ENCODE results near the gene SLFN12. TPM values are rescaled to one million over a fixed set of nuclear protein-coding genes. Genes with fewer than 3 reads are reported as not detected.

The SLFN12 gene
- total and polyA plus RNA-seq, 7 experiments from 2014 or later, result 2.2 to 14.9 (median 4.3) TPM

DNA sequence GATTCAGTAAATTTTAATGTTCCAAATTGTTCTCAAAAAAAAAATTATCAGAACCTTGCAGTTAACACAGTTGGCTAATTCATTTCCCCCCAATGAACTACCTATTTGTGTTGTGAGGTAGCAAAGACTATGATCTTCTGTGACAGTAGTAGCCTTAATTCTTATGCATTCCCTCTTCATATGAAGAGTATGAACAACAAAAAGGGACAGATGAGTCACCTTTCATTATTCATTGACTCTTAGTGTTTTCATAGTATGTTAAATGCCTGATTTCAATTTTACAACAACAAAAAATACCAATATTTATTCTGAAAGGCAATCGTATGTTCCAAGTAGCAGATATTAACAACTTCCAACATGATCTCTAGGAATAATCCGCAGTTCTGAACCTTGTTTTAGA lies 55.2 kb downstream of the SLFN12 start:
- Mint-ChIP-seq H3K4me3 (no peak overlapping the region), H3K4me1 (peaks cover 13 to 43% (median 27%) of the 10 kb centered on the region in 7 donors), H3K27ac (peak overlapping the region in 3 of 9 donors; percentile 43 to 75 (median 44)), H3K9me3 (peaks cover 0 to 2% (median 0%) of the 10 kb centered on the region in 11 donors), H3K27me3 (peaks cover 0 to 15% (median 0%) of the 10 kb centered on the region in 5 donors), H3K36me3 (peaks cover 0 to 10% (median 0%) of the 10 kb centered on the region in 5 donors)
- no peaks in the 10 kb centered on the region for H3K9me3 ChIP-seq (ENCODE audit: control insufficient read depth in 2 of 3, low read length in 3 of 3)
- ChIA-PET POLR2A (no interaction called here), CTCF (no interaction called here)
- peaks cover 0 to 3% of the 10 kb centered on the region in 2 donors for H3K4me1 ChIP-seq (ENCODE audit: control insufficient read depth in 2 of 2, insufficient read depth in 2 of 2, low read length in 2 of 2)
- no peaks in the 10 kb centered on the region for H3K27me3 ChIP-seq (ENCODE audit: control insufficient read depth in 2 of 2, insufficient read depth in 2 of 2, low read length in 2 of 2)
- no peak overlapping the region for H3K27ac ChIP-seq (ENCODE audit: low read depth, low read length)
- intact Hi-C loops (cut with micrococcal nuclease), result loop anchor here in 1 of 2 donors (10.0 kb wide), 1 partner anchor 428 kb away; the partner anchor contains the start of gene TAF15
- no peak for ATAC-seq
- DNase-seq, result no peak
- no peak overlapping the region for H3K4me3 ChIP-seq (ENCODE audit: low read length)
- H3K36me3 ChIP-seq (ENCODE audit: control insufficient read depth in 2 of 3, insufficient read depth in 3 of 3, low read length in 3 of 3), result peaks cover 0 to 3% (median 0%) of the 10 kb centered on the region in 3 experiments

DNA sequence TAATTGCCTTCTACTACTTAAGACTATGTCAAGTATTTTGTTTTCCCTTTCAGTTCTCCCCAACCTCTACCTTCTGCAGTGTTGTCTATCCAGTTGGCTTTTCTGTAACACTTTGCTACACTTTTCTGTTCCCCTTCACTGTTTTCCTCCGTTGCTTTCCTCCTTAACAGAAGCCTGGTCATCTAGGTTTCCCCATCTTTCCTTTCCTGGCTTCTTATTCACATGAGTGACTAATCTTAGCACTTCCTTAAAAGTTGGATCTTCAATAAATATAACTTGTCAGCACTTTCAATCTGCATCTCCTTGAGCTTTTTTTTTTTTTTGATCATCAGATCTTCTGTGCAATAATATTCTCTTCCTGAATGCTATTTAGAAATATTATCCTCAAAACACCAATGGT lies 56.1 kb downstream of the SLFN12 start:
- ChIA-PET CTCF (no interaction called here), POLR2A (interaction anchor here (0.5 to 1.2 kb wide), 3 partner anchors 111 to 137 kb away, joined by 3 to 7 read pairs (median 4); no protein-coding TSS in a partner anchor)
- H3K4me3 ChIP-seq (ENCODE audit: low read length), result no peak overlapping the region
- no peaks in the 10 kb centered on the region for H3K9me3 ChIP-seq (ENCODE audit: control insufficient read depth in 2 of 3, low read length in 3 of 3)
- Mint-ChIP-seq H3K4me1 (peaks cover 20 to 50% (median 32%) of the 10 kb centered on the region in 7 donors), H3K27ac (peak overlapping the region in 8 of 9 donors; percentile 67 to 93 (median 78)), H3K4me3 (peak overlapping the region in 7 of 10 donors; percentile 4 to 68 (median 51)), H3K36me3 (peaks cover 0 to 19% (median 0%) of the 10 kb centered on the region in 5 donors), H3K27me3 (peaks cover 0 to 13% (median 0%) of the 10 kb centered on the region in 5 donors), H3K9me3 (peaks cover 0 to 7% (median 0%) of the 10 kb centered on the region in 11 donors)
- no peaks in the 10 kb centered on the region for H3K27me3 ChIP-seq (ENCODE audit: control insufficient read depth in 2 of 2, insufficient read depth in 2 of 2, low read length in 2 of 2)
- intact Hi-C loops (cut with micrococcal nuclease), result loop anchor here in 1 of 2 donors (10.0 kb wide), 1 partner anchor 429 kb away; the partner anchor contains the start of gene TAF15
- peaks cover 0 to 10% of the 10 kb centered on the region in 2 donors for H3K4me1 ChIP-seq (ENCODE audit: control insufficient read depth in 2 of 2, insufficient read depth in 2 of 2, low read length in 2 of 2)
- ATAC-seq (no peak), DNase-seq (no peak)
- peak overlapping the region; percentile 51 for H3K27ac ChIP-seq (ENCODE audit: low read depth, low read length)
- H3K36me3 ChIP-seq (ENCODE audit: control insufficient read depth in 2 of 3, insufficient read depth in 3 of 3, low read length in 3 of 3), result peaks cover 0 to 3% (median 0%) of the 10 kb centered on the region in 3 experiments

DNA sequence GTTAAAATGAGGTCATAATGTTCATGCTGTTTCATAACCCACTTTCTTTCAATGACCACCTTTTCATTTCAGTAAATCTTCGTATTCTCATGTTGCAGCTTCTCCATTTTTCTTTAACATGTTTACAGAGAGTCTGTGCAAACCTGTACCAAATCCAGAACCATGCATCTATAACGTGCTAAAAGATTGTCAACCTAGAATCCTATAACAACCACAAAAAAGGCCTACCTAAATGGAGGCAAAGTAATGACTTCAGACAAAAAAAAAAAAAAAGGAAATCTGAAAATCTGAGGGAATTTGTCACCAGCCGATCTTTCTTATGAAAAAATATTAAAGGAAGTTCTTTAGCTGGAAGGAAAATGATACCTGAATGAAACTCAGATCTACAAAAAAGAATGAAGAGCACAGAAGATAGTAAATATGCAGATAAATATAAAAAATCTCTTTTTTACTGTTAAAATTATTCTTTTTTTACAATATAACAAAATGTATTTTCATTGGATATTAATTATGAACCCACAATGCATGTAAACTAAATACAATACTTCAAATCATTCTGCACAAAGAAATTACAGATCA lies 57.4 kb downstream of the SLFN12 start:
- ATAC-seq (no peak), DNase-seq (no peak)
- POLR2A ChIA-PET, result interaction anchor here (0.6 to 2.8 kb wide), 7 partner anchors 58 to 166 kb away, joined by 3 to 18 read pairs (median 7); partner anchors contain the start of gene SLFN13
- peaks cover 0 to 20% (median 6%) of the 10 kb centered on the region in 11 donors for H3K9me3 Mint-ChIP-seq
- H3K4me1 ChIP-seq (ENCODE audit: control insufficient read depth in 2 of 2, insufficient read depth in 2 of 2, low read length in 2 of 2), result peaks cover 0 to 13% of the 10 kb centered on the region in 2 donors
- peaks cover 26 to 63% (median 43%) of the 10 kb centered on the region in 7 donors for H3K4me1 Mint-ChIP-seq
- CTCF ChIA-PET, result interaction anchor here (0.6 kb wide), 1 partner anchor 111 kb away, joined by 3 read pairs; no protein-coding TSS in a partner anchor
- H3K36me3 Mint-ChIP-seq, result peaks cover 0 to 28% (median 6%) of the 10 kb centered on the region in 5 donors
- no peaks in the 10 kb centered on the region for H3K27me3 ChIP-seq (ENCODE audit: control insufficient read depth in 2 of 2, insufficient read depth in 2 of 2, low read length in 2 of 2)
- peaks cover 0 to 5% (median 0%) of the 10 kb centered on the region in 3 experiments for H3K9me3 ChIP-seq (ENCODE audit: control insufficient read depth in 2 of 3, low read length in 3 of 3)
- peak overlapping the region; percentile 94 to 99 (median 98) for H3K4me3 Mint-ChIP-seq
- peaks cover 0 to 3% (median 0%) of the 10 kb centered on the region in 3 experiments for H3K36me3 ChIP-seq (ENCODE audit: control insufficient read depth in 2 of 3, insufficient read depth in 3 of 3, low read length in 3 of 3)
- H3K27ac ChIP-seq (ENCODE audit: low read depth, low read length), result peak overlapping the region; percentile 99
- peak overlapping the region; percentile 92 for H3K4me3 ChIP-seq (ENCODE audit: low read length)
- peaks cover 0 to 11% (median 0%) of the 10 kb centered on the region in 5 donors for H3K27me3 Mint-ChIP-seq
- intact Hi-C loops (cut with micrococcal nuclease), result loop anchor here (1.0 to 10.0 kb wide), 8 partner anchors 58 to 430 kb away; partner anchors contain the start of genes AP2B1 (in 1 of the 2) and TAF15 (in 1 of the 2)
- H3K27ac Mint-ChIP-seq, result peak overlapping the region; percentile 92 to 99 (median 99)

DNA sequence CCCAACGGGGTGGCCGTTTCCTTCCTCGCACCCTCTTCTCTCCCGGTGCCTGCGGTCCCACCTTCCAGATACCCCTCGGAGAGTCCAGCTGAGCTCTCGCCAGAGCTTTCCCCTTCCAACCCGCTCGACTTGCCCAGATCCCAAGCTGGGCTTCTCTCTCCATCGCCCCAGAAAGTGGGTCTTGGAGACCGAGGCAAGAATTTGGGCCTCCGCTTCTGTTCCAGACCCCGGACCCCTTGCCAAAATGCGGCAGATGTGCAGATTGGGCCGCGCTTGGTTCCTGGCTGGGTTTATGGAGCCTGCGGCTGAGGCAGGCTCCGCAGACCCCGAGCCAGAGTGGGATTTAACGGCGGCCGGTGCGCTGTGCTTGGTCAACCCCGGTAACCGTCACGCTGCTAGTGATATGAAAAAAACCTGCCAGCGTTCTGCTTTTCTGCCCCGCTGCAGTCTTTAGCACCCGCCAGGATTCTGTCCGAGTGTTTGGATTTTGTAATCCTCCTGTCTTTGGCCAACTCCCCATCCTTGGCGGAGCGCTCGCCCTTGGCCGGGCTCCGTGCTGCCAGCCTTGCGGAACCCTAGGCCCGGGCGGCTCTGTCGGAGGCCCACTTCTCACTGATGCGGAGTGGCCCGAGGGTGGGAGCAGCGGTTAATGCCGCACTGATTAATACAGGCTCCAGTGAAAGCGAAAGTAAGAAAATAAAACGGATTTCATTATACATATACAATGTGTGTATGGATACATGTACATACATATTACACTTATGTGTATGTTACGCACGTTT lies 58.1 kb downstream of the SLFN12 start:
- Histone ChIP-seq H3K4me3 (ENCODE audit: low read length) (peak overlapping the region; percentile 92), H3K27ac (ENCODE audit: low read depth, low read length) (peak overlapping the region; percentile 99)
- peaks cover 26 to 70% (median 50%) of the 10 kb centered on the region in 7 donors for H3K4me1 Mint-ChIP-seq

DNA sequence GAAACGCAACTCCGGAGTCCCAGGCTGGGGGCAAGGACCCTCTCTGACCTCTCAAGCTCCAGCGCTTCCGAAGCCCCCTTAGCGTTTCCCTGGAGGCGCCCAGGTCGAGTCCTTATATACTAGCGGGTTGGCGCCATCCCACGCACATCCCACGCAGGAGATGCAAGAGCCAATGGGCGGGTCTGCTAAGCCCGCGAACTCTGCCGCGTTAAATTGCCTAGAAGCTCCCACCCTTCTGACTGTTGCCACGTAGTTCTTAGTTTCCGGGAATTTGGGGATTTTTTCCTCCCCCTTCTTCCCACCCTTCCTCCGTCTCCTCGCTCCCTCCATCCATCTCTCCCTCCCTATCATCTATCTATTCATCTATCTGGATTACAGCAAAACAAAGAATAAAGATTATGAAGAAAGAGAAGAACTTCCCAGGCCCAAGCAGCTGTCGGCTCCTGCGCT lies 58.7 kb downstream of the SLFN12 start, which contains the start of gene SLFN11:
Gene SLFN11 (minus strand): TSS at position 88 of the 450 bp plus-strand sequence. CDS start 9,814 bp downstream, outside the sequence.
- POLR2A ChIA-PET, result interaction anchor here (0.5 to 3.5 kb wide), 22 partner anchors 10 to 312 kb away, joined by 3 to 18 read pairs (median 5); partner anchors contain the start of genes PEX12, SLFN12L, SLFN13 and SLFN5
- no peaks in the 10 kb centered on the region for H3K27me3 ChIP-seq (ENCODE audit: control insufficient read depth in 2 of 2, insufficient read depth in 2 of 2, low read length in 2 of 2)
- intact Hi-C loops (cut with micrococcal nuclease), result loop anchor here (1.0 to 10.0 kb wide), 12 partner anchors 27 to 431 kb away; partner anchors contain the start of genes SLFN13 (in 2 of the 2), SLFN5 (in 2 of the 2), AP2B1 (in 1 of the 2) and SLFN12 (in 1 of the 2)
- CTCF ChIA-PET, result interaction anchor here (1.3 to 1.6 kb wide), 2 partner anchors 8 to 60 kb away, joined by 4 to 7 read pairs; no protein-coding TSS in a partner anchor
- peaks cover 0 to 3% (median 0%) of the 10 kb centered on the region in 3 experiments for H3K36me3 ChIP-seq (ENCODE audit: control insufficient read depth in 2 of 3, insufficient read depth in 3 of 3, low read length in 3 of 3)
- peaks cover 23 to 74% (median 54%) of the 10 kb centered on the region in 7 donors for H3K4me1 Mint-ChIP-seq
- peak within 1 kb of the TSS; percentile 92 to 99 (median 99) for H3K27ac Mint-ChIP-seq
- H3K9me3 ChIP-seq (ENCODE audit: control insufficient read depth in 2 of 3, low read length in 3 of 3), result peaks cover 0 to 5% (median 0%) of the 10 kb centered on the region in 3 experiments
- H3K4me3 Mint-ChIP-seq, result peak within 1 kb of the TSS; percentile 94 to 99 (median 98)
- peak within 1 kb of the TSS; percentile 99 for H3K27ac ChIP-seq (ENCODE audit: low read depth, low read length)
- H3K4me3 ChIP-seq (ENCODE audit: low read length), result peak within 1 kb of the TSS; percentile 92
- peaks cover 0 to 8% (median 0%) of the 10 kb centered on the region in 5 donors for H3K27me3 Mint-ChIP-seq
- H3K36me3 Mint-ChIP-seq, result peaks cover 0 to 36% (median 10%) of the 10 kb centered on the region in 5 donors
- DNase-seq, result peak; percentile 49 to 94 (median 80)
- H3K9me3 Mint-ChIP-seq, result peaks cover 0 to 25% (median 9%) of the 10 kb centered on the region in 11 donors
- ATAC-seq, result peak; percentile 92
- H3K4me1 ChIP-seq (ENCODE audit: control insufficient read depth in 2 of 2, insufficient read depth in 2 of 2, low read length in 2 of 2), result peaks cover 2 to 13% of the 10 kb centered on the region in 2 donors

More for the DNA sequence above, 58.1 kb downstream of the SLFN12 start:
- H3K9me3 ChIP-seq (ENCODE audit: control insufficient read depth in 2 of 3, low read length in 3 of 3), result peaks cover 0 to 5% (median 0%) of the 10 kb centered on the region in 3 experiments
- intact Hi-C loops (cut with micrococcal nuclease), result loop anchor here (1.0 to 10.0 kb wide), 16 partner anchors 27 to 431 kb away; partner anchors contain the start of genes SLFN13 (in 2 of the 2), SLFN5 (in 2 of the 2), AP2B1 (in 1 of the 2) and SLFN12 (in 1 of the 2)
- peak; percentile 50 for ATAC-seq
- CTCF ChIA-PET, result interaction anchor here (1.3 to 1.6 kb wide), 2 partner anchors 9 to 61 kb away, joined by 4 to 7 read pairs; no protein-coding TSS in a partner anchor
- DNase-seq, result peak; percentile 15 to 62 (median 35)
- H3K36me3 ChIP-seq (ENCODE audit: control insufficient read depth in 2 of 3, insufficient read depth in 3 of 3, low read length in 3 of 3), result peaks cover 0 to 3% (median 0%) of the 10 kb centered on the region in 3 experiments
- POLR2A ChIA-PET, result interaction anchor here (0.6 to 3.5 kb wide), 19 partner anchors 12 to 300 kb away, joined by 3 to 18 read pairs (median 5); partner anchors contain the start of genes PEX12, SLFN12L, SLFN13 and SLFN5
- peaks cover 0 to 25% (median 9%) of the 10 kb centered on the region in 11 donors for H3K9me3 Mint-ChIP-seq
- H3K27ac Mint-ChIP-seq, result peak overlapping the region; percentile 92 to 99 (median 99)
- peak overlapping the region; percentile 94 to 99 (median 98) for H3K4me3 Mint-ChIP-seq
- no peaks in the 10 kb centered on the region for H3K27me3 ChIP-seq (ENCODE audit: control insufficient read depth in 2 of 2, insufficient read depth in 2 of 2, low read length in 2 of 2)
- peaks cover 0 to 13% of the 10 kb centered on the region in 2 donors for H3K4me1 ChIP-seq (ENCODE audit: control insufficient read depth in 2 of 2, insufficient read depth in 2 of 2, low read length in 2 of 2)
- peaks cover 0 to 11% (median 0%) of the 10 kb centered on the region in 5 donors for H3K27me3 Mint-ChIP-seq
- peaks cover 0 to 33% (median 10%) of the 10 kb centered on the region in 5 donors for H3K36me3 Mint-ChIP-seq

All from naive thymus-derived CD4-positive, alpha-beta T cell (primary cell).